ENCODE data around the gene TEX52. TPM values are rescaled to one million over a fixed set of nuclear protein-coding genes. Genes with fewer than 3 reads are reported as not detected.
A peak's percentile ranks its signal among the peaks of the same experiment; 100 is the strongest.

Gene TEX52
- total and polyA plus RNA-seq, 11 donors, result not detected

DNA sequence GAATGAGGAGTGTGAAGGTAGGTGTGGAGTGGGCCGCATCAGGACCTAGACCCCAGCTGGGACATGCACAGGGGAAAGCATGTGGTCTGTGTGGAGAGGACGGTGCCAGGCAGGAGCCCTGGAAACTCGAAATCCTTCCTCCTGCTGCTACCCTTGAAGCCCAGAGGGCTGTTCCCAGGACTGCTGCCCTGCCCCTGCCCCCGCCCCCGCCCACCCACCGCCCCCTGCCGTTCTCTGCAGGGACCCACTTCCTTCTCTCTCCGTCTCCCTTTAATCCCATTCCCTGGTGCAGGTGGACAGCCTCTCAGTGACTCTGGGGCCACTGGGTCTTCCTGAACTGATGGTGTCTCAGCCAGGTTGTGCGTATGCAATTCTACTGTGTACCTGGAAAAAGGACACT is 36.4 kb downstream of the TEX52 start:
- no peak for DNase-seq
- Histone ChIP-seq H3K9me3 (no peaks in the 10 kb centered on the region), H3K4me1 (no peaks in the 10 kb centered on the region), H3K27me3 (no peaks in the 10 kb centered on the region), H3K36me3 (peaks cover 0 to 97% (median 79%) of the 10 kb centered on the region in 9 donors), H3K4me3 (no peak overlapping the region), H3K27ac (no peak overlapping the region)
- no peak for TF ChIP-seq POLR2A (IDR thresholded peaks at IDR 0.05)
- TF ChIP-seq, protein P1, sequence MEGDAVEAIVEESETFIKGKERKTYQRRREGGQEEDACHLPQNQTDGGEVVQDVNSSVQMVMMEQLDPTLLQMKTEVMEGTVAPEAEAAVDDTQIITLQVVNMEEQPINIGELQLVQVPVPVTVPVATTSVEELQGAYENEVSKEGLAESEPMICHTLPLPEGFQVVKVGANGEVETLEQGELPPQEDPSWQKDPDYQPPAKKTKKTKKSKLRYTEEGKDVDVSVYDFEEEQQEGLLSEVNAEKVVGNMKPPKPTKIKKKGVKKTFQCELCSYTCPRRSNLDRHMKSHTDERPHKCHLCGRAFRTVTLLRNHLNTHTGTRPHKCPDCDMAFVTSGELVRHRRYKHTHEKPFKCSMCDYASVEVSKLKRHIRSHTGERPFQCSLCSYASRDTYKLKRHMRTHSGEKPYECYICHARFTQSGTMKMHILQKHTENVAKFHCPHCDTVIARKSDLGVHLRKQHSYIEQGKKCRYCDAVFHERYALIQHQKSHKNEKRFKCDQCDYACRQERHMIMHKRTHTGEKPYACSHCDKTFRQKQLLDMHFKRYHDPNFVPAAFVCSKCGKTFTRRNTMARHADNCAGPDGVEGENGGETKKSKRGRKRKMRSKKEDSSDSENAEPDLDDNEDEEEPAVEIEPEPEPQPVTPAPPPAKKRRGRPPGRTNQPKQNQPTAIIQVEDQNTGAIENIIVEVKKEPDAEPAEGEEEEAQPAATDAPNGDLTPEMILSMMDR (IDR thresholded peaks at IDR 0.05), result no peak
- intact Hi-C loops (cut with DNase I), result loop anchor here in 1 of 10 donors (5.0 kb wide), 1 partner anchor 52 kb away; no protein-coding TSS in a partner anchor
- 81 to 88% (median 87%) methylated on average over 9 of the region's 9 CpGs for WGBS, 4 donors
- no peak for ATAC-seq

GRCh38 chr12:2819810-2820209 is 37.0 kb downstream of the TEX52 start:
- Histone ChIP-seq H3K9me3 (no peaks in the 10 kb centered on the region), H3K4me3 (no peak overlapping the region), H3K4me1 (peaks cover 0 to 2% (median 0%) of the 10 kb centered on the region in 12 donors), H3K27ac (no peak overlapping the region), H3K36me3 (peaks cover 0 to 91% (median 73%) of the 10 kb centered on the region in 9 donors), H3K27me3 (no peaks in the 10 kb centered on the region)
- intact Hi-C loops (cut with DNase I), result loop anchor here in 1 of 10 donors (5.0 kb wide), 1 partner anchor 52 kb away; no protein-coding TSS in a partner anchor
- WGBS, 4 donors, result 92 to 96% (median 95%) methylated on average over 15 of the region's 15 CpGs
- TF ChIP-seq, protein P1 (IDR thresholded peaks at IDR 0.05), result no peak
- TF ChIP-seq POLR2A (IDR thresholded peaks at IDR 0.05), result no peak
- ATAC-seq (no peak), DNase-seq (no peak)

GRCh38 chr12:2813214-2814185 is 43.3 kb downstream of the TEX52 start:
- Histone ChIP-seq H3K9me3 (no peaks in the 10 kb centered on the region), H3K36me3 (peaks cover 0 to 33% (median 16%) of the 10 kb centered on the region in 9 donors), H3K4me3 (peak overlapping the region; percentile 53 to 90 (median 72)), H3K27ac (peak overlapping the region; percentile 77 to 98 (median 95)), H3K27me3 (no peaks in the 10 kb centered on the region), H3K4me1 (peaks cover 0 to 23% (median 17%) of the 10 kb centered on the region in 12 donors)
- WGBS, 4 donors, result 17 to 19% (median 18%) methylated on average over 10 of the region's 10 CpGs
- DNase-seq (peak in 2 of 5 donors; percentile 33 to 60), ATAC-seq (peak in 2 of 4 donors; percentile 47 to 50)
- intact Hi-C loops (cut with DNase I), result loop anchor here in 3 of 10 donors (2.0 kb wide), 2 partner anchors 17 to 19 kb away; partner anchors contain the start of gene FKBP4 (in 2 of the 3)
- TF ChIP-seq POLR2A (IDR thresholded peaks at IDR 0.05), result no peak
- TF ChIP-seq, protein P1 (IDR thresholded peaks at IDR 0.05), result peak in 11 of 12 donors; percentile 29 to 64 (median 55)
